Stimulated activated CD4-positive, alpha-beta T cell treated with anti-CD3 and anti-CD28 coated beads, Interleukin-1b, Interleukin-23, amount 100 ng/mL, for 4 hours (primary cell): ENCODE results near the gene CRB1.
"Not testable (repeated sequence)": the region's sequence is repeated elsewhere in the genome, so short reads cannot be mapped to it uniquely, and the experiment has no call there.

ENCODE experiments used
- DNase-seq, 2 donors: peaks; one replicate each; pipeline ENCODE4 v3.0.0-alpha.2; 2020; ENCODE audit warnings: low read depth in 2 of 2

The CRB1 gene

GRCh38 chr1:197463142-197463541 is 195.1 kb downstream of the CRB1 start:
- DNase-seq: no peak

GRCh38 chr1:197464044-197464443 is 196.0 kb downstream of the CRB1 start:
- no peak for DNase-seq

GRCh38 chr1:197465528-197466327 is 197.7 kb downstream of the CRB1 start:
- DNase-seq: no peak

- DNase-seq: no peak
Observed at GRCh38 chr1:197466813-197467212, 198.8 kb downstream of the CRB1 start.

GRCh38 chr1:197467881-197468280 is 199.8 kb downstream of the CRB1 start:
- no peak for DNase-seq

GRCh38 chr1:197468543-197469175 is 200.6 kb downstream of the CRB1 start:
- no peak for DNase-seq

GRCh38 chr1:197469620-197470210 is 201.7 kb downstream of the CRB1 start:
- no peak for DNase-seq

- no peak for DNase-seq
Observed at GRCh38 chr1:197470330-197470729, 202.3 kb downstream of the CRB1 start.

- no peak for DNase-seq
Observed at GRCh38 chr1:197471248-197471985, 203.4 kb downstream of the CRB1 start.

- no peak for DNase-seq
Observed at GRCh38 chr1:197472141-197472540, 204.1 kb downstream of the CRB1 start.

- no peak for DNase-seq
Observed at GRCh38 chr1:197480446-197480845, 212.4 kb downstream of the CRB1 start.

GRCh38 chr1:197481101-197481500 is 213.0 kb downstream of the CRB1 start:
- no peak for DNase-seq

- no peak for DNase-seq
Observed at GRCh38 chr1:197485790-197486189, 217.7 kb downstream of the CRB1 start.

- no peak for DNase-seq
Observed at GRCh38 chr1:197486946-197487345, 218.9 kb downstream of the CRB1 start.

GRCh38 chr1:197491505-197491904 is 223.5 kb downstream of the CRB1 start:
- DNase-seq: not testable (repeated sequence)

GRCh38 chr1:197496722-197497121 is 228.7 kb downstream of the CRB1 start:
- no peak for DNase-seq

- no peak for DNase-seq
Observed at GRCh38 chr1:197510691-197511378, 242.8 kb downstream of the CRB1 start.

- DNase-seq: no peak
Observed at GRCh38 chr1:197515421-197515820, 247.4 kb downstream of the CRB1 start.

- DNase-seq: no peak
Observed at GRCh38 chr1:197519741-197520334, 251.8 kb downstream of the CRB1 start.

GRCh38 chr1:197521118-197521739 is 253.2 kb downstream of the CRB1 start:
- peak in 1 of 2 donors; percentile 22 for DNase-seq
